GM18909 (cell line): Measurements from ENCODE around the gene FAM83G.
"Not testable (repeated sequence)": the region's sequence is repeated elsewhere in the genome, so short reads cannot be mapped to it uniquely, and the experiment has no call there.

ENCODE experiments used
- ATAC-seq: cut with Tn5 transposase; IDR thresholded peaks from one replicate; pipeline ENCODE4 v1.9.1; 2021; ENCODE audit warnings: mild to moderate bottlenecking; ENCODE audit not compliant: unreplicated experiment, poor library complexity

The FAM83G gene

DNA sequence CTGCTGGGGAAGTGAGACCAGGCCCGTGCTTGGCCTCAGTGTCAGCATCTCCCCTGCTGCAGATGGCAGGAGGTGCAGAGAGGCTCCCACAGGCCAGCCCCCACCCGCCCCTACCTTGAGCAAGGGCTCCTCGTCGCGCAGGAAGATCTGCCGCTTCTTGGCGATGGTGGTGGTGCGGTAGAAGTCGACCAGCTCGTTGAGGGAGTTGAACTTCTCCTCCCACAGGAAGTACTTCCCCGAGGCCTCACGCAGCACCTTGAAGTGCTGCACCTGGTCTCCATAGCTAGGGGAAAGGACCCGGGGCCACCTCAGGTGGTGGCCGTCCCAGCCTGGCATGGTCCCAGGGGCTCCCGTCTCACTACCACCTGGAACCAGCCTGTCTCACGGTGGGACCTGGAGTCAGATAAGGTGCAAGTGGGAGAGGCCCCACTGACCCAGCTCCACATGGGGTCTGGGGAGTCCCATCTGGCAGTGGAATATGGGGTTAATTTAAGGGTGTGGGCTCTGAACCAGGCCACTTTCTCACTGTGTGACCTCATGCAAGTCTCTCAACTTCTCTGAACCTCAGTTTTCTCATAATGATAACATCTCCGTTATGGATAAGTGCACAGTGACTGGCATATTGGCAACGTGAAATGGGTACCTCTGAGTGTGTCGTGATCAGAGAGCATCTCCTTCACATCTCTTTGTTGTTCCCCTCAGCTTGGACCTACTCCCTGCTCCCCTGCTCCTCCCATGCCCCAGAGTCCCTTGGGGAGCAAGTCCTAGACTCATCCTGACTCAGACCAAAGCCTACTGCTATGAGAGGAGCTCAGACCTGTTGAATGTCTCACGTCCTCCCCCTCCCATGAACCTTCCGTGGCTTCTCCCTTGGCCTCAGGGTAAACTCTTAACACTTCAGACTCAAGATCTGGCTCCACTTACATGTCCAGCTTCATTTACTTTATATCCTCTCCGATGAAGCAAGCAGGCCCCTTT lies 19.8 kb upstream of the FAM83G start:
- ATAC-seq, result no peak

DNA sequence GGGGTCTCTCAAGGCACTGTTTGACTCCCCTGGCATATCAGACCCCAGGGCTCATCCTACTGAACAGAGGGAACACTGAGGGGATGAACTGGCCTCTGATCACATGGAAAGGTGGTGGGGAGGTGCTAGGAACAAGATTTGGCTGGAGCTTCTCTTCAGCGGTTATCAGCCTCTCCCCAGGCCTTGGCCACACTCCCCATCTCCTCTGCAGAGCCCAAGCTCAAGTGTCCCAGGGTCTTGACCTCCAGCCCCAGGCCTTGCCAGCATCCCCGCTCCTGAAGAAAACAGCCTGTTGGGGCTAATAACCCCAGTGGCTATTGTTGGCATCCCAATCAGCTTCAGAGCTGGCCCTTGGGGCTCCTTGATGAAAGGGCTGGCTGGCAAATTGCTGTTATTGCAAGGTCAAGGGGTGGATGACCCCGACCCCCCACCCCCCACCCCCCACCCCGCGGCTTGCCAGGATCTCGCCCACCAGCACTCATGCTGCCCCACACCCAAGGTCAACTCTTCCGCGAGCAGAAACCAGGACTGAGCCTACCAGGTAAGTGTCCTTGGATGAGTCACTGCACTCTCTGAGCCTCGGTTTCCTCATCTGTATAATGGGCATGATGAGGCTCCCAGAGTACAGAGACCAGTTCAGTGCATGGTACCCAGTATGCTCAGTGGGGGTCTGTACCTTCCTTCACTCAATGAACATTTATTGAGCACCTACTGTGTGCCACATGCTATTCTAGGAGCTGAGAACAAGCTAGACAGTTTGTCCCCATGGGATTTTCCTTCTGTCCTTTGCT lies 18.8 kb upstream of the FAM83G start:
- no peak for ATAC-seq

DNA sequence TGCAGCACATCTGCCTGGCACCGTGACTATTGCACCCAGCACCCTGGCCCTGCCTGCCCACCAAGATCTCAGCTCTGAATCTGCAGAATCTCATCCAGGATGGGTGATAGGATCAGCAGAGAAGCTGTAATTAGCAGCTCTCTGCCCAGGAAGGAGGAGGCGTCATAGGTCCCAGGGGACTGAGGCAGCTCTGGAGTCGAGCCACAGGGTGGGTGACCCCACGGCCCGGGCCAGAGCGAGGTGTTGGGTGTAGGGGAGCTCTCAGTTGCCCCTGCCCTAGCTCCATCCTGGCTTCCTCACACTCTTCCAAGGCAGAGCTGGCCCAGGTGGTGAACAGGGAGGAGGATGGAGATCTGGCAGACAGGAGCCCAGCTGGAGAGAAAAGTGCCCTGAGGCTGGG lies 18.2 kb upstream of the FAM83G start:
- no peak for ATAC-seq

DNA sequence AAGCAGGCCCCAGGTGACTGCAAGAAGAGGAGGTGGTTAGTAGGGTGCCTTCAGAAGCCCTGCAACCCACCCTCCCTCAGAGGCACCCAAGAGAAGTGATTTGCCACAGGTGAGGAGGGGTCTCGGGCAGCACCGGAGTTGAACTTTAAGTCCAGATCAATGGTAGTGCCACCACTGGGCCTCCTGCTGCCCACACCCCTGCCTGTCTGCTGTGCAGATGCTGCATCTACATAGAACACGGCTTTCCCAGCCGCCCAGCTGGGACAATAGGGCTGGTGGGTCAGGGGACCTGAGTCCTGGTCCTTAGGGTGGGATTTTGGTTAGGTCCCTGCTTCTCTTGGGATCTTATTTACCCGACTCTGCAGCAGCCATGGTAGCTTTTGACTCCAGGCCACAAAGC lies 17.6 kb upstream of the FAM83G start:
- no peak for ATAC-seq

DNA sequence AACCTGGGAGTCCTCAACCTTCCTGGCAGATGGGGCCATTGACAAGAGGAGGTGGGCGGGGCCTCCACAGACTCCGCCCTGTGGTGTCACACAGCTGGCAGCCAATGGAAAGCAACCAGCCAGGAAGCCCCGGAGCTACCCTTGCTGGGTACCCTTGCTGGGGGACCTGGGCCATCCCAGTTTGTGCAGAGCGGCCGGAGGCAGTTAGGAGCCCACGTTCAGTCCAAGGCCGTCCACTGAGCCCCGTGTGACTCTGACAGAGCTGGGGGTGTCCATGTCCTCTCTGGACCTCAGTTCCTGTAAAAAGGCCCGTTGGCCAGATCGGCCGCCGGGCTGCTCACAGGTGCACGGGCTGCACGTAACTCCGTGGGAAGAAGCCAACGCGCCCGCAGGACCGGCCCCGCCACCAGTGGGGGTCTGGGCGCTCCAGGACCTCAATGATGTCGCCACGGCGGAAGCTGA lies 17.1 kb upstream of the FAM83G start:
- ATAC-seq, result no peak

- not testable (repeated sequence) for ATAC-seq
These were observed 16.6 kb upstream of the FAM83G start for GRCh38 chr17:19021011-19021621.

DNA sequence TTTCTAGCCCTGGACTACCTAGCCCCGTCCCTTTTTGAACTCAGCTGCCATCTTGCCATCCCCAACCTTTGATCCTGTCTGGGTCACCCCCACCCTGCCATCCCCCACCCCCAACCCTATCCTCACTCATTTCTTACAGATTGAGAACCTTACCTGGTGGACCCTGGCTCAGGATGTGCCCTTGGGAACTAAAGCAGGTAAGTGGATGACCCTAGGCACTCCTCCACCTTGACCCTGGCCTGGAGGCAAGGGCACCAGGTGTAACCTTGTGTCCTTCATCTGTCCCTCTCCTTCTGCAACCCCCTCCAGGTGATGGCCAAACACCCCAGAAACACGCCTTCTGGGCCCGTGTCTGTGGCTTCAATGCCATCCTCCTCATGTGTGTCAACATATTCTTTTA lies 15.5 kb upstream of the FAM83G start:
- ATAC-seq, result no peak

GRCh38 chr17:19019041-19019941 lies 14.7 kb upstream of the FAM83G start:
- no peak for ATAC-seq

GRCh38 chr17:19018600-19018950 lies 14.0 kb upstream of the FAM83G start:
- ATAC-seq, result no peak

DNA sequence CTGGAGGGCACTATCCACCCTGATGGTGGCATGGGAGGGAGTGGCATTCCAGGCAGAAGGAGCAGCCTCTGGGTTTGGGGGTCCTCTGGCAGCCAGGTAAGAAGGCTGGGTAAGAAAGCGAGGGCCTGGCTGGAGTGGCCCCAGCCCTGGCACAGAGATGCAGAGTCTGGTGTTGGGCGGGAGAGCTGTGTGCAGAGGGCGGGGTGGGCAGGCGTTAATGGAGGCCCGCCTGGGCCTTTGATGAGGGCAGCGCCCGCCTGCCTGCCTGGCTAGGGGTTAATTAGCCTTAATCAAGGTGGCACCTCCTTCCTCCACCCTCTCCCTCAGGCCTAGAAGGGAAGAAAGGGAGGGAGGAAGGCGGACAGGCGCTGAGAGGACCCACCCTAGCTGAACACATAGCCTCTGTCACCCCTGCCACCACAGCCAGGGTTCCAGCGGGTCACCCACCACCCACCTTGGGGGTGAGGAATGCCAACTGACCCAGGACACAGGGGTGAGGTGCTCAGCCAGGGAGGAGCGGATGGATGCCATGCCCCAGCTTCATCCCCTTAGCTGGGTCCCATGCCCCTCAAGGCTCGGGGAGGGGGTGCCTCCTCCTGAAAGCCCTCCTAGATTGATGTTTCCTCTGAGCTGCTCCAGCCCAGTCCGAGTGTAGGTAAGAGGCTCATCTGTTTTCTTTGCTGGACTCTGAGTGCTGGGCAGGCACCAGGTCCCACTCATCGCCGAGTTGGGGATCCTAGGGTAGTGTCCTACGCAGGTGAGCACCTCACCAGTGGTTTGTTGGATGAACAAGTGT lies 13.4 kb upstream of the FAM83G start:
- no peak for ATAC-seq

GRCh38 chr17:19017401-19017800 lies 12.8 kb upstream of the FAM83G start:
- ATAC-seq, result no peak

- no peak for ATAC-seq
These were observed 12.3 kb upstream of the FAM83G start for GRCh38 chr17:19016881-19017280.

- ATAC-seq, result no peak
These were observed 11.7 kb upstream of the FAM83G start for GRCh38 chr17:19016297-19016696.

- no peak for ATAC-seq
These were observed 10.9 kb upstream of the FAM83G start for GRCh38 chr17:19015428-19015827.

GRCh38 chr17:19014628-19015215 lies 10.2 kb upstream of the FAM83G start:
- ATAC-seq, result no peak

GRCh38 chr17:19013806-19014627 lies 9.5 kb upstream of the FAM83G start:
- no peak for ATAC-seq

DNA sequence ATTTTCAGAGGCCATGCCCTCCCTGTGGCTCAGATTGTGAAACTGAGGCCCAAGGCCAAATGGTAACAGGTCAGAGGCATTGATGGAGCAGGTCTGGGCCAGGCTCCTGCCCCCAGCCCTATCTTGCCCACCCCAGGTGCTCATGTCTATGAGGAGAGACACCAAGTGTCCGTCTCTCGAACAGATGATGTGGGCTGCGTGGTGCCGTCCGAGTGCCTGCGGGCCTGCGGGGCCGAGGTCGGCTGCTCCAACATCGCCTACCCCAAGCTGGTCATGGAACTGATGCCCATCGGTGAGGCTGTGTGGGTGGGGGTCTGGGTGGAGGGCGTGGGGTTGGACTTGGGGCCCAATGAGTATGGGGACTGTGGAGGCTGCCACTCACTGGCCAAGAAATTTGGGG lies 8.7 kb upstream of the FAM83G start:
- ATAC-seq, result no peak
